Activated CD4-positive, alpha-beta T cell treated with anti-CD3 and anti-CD28 coated beads, Interleukin-2, Interleukin-6, amounts not matched to agents 100 ng/mL and 50 ng/mL, durations not matched to agents 16 hours and 8 hours (primary cell): ENCODE results near the gene WDR74.
A peak's percentile ranks its signal among the peaks of the same experiment; 100 is the strongest.
"Not testable (repeated sequence)": the region's sequence is repeated elsewhere in the genome, so short reads cannot be mapped to it uniquely, and the experiment has no call there.

Experiments
- DNase-seq: peaks from one replicate; pipeline ENCODE4 v3.0.0-alpha.2; 2020

WDR74 gene

DNA sequence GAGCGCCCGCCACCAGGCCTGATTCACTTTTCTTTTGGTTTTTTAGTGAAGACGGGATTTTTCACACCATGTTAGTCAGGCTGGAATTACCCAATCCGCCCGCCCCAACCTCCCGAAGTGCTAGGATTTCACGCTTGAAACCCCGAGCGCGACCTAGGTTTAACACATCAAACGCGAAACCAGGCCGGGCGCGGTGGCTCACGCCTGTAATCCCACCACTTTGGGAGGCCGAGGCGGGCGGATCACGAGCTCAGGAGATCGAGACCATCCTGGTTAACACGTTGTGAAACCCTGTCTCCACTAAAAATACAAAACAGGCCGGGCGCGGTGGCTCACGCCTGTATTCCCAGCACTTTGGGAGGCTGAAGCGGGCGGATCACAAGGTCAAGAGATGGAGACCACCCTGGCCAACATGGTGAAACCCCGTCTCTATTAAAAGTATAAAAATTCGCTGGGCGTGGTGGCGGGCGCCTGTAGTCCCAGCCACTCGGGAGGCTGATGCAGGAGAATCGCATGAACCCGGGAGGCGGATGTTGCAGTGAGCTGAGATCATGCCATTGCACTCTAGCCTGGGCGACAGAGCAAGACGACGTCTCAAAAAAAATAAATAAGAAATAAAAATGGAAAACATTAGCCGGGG lies 1.5 kb upstream of the WDR74 start:
- DNase-seq: peak; percentile 86

DNA sequence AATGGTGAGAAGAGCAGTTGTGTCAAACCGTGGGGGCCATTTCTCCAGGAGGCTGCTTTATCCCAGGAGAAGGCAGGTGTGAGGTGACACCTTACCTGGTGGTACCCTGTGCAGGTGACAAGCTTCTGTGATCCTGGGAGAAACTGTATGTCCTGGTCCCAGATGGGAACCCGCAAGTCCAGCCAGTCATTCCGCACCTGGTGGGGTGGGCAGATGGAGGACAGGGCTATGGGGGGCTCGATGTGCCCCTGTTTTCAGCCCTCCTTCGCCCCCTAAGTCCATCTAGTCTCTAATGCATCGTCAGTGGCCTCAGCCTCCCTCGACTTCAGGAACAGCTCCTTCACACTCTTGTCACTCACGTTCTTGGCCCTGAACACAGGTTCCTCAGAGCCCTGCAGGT lies 4.1 kb downstream of the WDR74 start:
- DNase-seq: no peak

DNA sequence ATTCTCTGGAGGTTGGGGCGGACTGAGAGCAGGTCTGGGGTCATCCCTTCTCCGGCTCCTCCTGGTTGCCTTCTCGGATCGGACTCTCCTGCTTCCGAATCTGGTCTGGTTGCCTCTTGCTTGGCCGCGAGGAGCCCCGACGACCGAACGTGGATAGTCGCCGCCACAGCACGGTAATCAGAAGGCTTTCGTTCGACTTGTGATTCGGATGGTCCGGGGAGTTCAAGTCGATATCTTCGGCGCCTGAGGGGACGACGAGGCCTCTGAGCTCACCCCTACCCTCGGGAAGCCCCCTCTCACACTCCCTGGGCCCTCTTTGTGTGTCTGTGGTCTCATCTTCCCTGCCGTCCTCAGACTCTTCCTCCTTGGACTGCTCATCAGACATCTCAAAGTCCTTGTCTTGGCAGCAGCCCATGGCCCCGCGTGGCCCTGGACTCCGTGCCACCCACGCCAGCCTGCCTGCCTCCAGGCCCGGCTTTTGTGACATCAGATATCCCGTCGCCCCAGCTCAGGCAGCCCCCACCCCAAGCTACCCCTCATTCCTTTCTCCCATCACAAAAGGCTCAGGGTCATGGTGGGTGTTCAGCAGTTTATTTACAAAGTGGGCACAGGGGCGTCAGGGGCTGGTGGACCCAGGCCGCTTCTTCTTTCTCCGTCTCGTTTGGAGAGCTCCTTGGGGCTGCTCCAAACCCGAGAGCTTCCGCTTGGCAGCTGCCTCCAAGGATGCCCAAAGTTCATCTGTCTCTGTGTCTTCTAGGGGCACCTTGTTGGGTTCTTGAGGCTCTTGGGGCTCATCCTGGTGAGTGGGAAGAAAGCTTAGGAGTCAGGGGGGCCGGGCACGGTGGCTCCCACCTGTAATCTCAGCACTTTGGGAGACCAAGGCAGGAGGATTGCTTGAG lies 6.8 kb downstream of the WDR74 start, which contains the start of gene TEX54:
TEX54 (minus strand) TSS at position 506 of the 899 bp plus-strand sequence.
- DNase-seq: no peak

GRCh38 chr11:62831520-62832335 lies 7.7 kb downstream of the WDR74 start, which contains the start of gene STX5:
Gene STX5, minus strand, starts transcription at chr11:62832051. Its CDS starts 808 bp downstream, at chr11:62831243.
- DNase-seq: peak; percentile 100

DNA sequence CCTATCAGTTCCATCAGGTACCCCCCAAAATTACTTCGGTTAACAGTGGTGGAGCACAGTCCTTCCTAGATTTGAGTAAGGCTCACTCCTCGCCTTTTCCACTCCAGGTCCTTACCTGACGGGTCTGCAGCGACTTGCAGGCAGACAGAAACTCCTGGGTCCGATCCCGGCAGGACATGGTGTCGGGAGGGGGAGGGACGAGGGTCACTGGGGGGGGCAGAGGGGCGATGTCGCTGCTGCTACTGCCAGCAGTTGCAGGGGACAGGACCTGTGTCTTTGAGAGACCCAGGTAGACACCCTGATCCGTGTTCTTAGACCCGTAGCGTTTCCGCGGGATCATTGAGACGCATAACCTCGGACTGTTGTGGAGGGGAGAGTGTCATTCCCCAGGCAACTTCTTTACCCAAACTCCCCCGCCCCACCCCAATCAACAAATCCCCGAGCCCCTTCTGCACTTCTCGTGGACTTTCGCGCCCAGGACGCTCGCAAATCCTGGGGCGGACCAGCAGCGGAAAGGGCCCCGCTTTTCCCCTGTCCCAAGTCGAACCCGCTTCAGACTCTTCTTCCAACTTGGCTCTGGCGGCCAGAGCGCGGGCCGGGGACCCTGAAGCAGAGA lies 8.4 kb downstream of the WDR74 start:
- no peak for DNase-seq

- DNase-seq: not testable (repeated sequence)
Measured at GRCh38 chr11:62828130-62828529, 11.3 kb downstream of the WDR74 start.

DNA sequence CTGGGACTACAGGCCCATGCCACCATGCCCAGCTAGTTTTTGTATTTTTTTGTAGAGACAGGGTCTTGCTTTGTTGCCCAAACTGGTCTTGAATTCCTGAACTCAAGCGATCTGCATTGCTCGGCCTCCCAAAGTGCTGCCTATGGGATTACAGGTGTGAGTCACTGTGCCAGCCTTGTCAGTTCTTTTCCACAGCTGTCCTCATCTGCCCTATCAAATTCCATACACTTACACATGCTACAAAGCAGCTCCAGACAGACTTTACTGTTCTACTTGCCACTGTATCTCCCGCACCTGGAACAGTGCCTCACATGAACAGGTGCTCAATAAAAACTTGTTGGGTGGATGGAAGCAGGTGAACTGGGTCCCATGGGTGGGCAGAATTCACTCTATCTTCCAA lies 15.7 kb downstream of the WDR74 start:
- DNase-seq: no peak

DNA sequence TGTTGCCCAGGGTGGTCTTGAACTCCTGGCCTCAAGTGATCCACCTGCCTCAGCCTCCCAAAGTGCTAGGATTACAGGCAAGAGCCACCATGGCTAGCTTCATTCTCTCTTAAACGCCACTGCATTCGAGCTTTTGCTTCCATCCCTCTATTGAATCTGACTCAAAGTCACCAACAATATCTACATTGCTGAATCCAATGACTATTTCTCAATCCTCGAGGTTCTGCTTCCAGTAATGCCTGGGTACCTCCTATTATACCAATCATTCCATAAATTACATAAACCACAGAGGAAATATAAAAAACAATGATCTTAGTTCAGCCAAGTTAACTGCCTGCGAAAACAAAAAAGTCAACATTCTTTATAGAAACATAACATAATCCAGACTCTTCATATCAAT lies 22.3 kb downstream of the WDR74 start:
- DNase-seq: no peak

DNA sequence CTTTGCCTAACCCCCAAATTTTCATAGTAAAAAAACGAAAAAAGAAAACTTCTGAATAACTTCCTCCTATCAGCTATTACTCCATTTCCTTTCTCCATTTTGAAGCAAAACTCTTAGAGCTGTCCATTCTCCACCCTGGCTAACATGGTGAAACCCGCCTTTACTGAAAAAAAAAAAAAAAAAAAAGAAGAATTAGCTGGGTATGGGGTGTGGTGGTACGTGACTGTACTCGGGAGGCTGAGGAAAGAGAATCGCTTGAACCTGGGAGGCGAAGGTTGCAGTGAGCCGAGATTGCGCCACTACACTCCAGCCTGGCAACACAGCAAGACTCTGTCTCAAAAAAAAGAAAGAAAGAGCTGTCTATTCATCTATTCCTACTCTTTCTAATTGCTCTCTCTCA lies 22.8 kb downstream of the WDR74 start:
- no peak for DNase-seq

DNA sequence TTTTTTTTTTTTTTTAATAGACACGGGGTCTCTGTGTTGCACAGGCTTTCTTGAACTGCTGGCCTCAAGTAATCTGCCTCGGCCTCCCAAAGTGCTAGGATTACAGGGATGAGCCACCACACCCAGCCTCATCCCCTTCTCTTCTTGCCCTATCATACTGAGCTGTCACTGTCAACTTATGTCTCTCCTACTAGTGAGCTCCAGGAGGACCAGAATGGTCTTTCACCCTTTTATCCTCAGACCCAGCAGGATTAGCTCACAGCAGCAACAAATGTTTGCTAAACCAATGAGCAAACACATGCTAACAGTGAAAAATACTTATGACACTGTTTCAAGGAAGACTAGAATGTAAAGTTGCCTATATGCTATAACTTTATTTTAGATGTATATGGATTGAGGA lies 27.7 kb downstream of the WDR74 start:
- DNase-seq: no peak

DNA sequence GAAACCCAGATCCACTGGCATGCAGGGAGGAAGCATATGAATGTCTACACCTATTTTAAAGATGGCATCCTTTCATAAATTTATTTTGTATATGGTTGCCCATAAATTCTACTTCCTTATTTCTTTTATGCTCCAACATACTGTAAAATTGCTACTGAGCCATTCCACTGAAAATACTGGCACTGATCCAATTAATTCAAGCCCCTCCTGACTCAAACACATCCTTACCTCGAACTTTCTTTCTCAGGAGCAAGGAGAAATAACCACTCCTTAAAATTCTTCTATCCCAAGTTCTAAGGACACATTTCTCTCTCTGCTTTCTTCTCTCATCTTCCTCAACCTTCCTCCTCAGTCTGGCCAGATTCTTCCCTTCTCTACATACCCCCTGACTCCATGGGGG lies 28.6 kb downstream of the WDR74 start:
- DNase-seq: no peak

GRCh38 chr11:62806611-62807121 lies 32.7 kb downstream of the WDR74 start:
- DNase-seq: no peak

DNA sequence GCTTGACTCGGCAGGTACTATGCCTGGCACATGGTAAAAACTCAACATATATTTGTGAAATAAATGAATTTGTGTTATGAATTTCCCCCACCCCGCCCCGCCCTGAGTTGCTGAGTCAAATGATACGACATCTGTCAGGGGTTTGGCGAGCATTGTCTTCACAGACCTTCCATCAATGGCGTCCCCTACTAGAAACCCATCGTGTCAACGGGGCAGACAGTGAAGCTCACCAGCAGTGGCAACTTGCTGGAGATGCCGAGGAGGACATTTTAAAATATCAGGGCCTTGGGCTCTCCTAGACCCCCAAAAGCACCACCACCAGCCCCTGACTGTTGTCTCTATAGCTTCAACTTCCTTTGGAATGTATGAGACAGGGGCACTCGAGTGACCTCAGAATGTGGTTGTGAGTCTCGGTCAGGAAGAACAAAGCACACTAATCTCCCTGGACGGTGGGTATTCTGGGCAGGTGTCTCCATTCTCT lies 33.4 kb downstream of the WDR74 start:
- peak; percentile 47 for DNase-seq

DNA sequence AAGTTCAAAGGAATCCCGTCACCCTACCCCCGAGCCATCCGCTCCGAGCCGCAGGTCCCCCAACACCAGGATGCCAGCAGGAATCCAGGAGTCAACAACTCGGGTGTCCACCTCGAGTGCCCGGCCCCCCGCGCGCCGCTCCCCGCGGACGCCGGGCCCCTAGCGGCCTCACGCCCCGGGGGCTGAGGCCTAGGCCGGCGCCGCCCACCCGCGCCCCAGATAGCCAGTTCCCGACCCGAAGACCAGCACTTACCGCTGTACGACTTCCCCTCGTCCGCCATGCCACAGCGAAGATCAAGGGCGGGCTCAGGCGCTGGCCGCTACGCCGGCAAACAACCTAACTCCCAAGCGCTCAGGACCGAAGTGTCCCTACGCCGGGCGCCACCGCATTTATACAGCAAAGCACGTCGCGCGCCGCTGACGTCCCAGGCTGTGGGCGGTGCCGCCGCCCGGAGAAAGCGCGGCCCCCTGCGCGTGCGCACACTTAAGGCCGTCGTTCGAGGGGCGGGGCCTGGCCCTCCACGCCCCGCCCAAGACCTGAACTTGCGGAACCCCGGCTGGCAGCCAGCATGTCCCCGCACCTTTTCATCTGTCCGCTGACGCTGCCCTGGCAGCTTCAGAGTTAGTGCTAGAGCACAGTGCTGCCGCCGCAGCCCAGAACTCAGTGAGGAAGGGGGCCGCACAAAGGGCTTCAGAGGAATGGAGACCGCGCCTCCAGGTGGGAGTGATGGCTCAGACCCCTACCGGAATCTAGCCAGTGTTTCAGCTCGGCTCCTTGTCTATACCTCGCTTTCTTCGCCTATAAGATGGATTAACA lies 34.1 kb downstream of the WDR74 start, which contains the start of gene NXF1:
NXF1 (minus strand) TSS at position 365 of the 817 bp plus-strand sequence; CDS start at position 281, 84 bp downstream.
- peak; percentile 97 for DNase-seq

GRCh38 chr11:62804310-62805075 lies 34.9 kb downstream of the WDR74 start:
- DNase-seq: peak; percentile 23

DNA sequence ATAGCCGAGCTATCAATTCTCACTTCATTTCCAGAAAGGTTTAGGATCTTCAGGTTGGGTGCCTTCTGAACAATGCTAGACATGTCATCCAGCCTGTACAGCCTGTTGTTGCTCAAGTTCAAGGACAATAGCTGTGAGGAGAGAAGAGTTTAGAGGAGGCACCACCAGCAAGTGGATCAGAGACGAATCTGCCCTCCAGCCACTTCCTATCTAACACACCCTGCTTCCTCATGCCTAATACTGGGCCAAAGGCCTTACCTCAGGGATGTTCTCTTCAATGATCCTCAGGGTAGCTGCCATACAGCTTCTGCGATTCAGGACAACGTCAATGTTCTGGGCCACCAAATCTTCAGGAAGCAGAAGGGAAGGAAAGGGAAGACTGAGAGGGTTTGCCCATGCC lies 38.3 kb downstream of the WDR74 start:
- DNase-seq: no peak

DNA sequence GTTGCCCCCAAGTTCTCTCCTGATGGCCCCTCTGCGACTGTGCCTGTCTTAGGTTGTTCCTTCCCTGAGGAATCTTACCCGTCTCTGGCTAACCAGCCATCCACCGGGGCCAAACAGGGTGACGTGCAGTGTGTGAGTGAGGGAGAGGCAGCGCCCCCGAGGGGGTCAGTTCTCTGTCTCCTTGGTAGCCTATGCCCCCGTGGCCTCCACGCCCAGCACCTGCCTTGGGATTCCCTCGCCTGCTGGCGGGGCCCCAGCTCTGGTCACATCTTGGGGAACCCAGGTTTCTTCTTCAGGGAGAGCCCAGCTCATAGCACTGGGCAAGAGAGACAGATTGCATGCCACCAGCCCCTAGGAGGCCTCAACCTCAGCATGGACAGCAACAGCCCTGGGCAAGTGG lies 39.9 kb downstream of the WDR74 start:
- DNase-seq: no peak

DNA sequence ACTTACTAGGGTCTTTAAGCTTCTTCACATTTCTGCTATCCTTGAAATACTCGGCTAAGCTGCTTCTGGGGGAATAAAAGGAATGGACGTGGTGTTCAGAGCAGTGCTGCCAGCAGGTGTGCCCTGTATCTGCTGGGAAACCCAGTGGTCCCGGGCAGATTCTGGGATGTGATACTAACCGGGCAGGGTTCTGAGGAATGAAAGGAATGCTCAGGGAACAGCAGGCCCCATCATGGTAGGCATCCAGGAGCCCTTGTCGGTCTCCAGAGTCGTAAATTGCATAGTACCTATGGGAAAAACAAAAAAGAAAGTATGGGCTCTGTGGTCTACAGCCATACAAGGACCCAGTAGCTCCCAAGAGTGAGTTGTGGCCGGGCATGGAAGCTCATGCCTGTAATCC lies 43.1 kb downstream of the WDR74 start:
- no peak for DNase-seq

GRCh38 chr11:62794201-62794775 lies 45.1 kb downstream of the WDR74 start:
- DNase-seq: no peak

DNA sequence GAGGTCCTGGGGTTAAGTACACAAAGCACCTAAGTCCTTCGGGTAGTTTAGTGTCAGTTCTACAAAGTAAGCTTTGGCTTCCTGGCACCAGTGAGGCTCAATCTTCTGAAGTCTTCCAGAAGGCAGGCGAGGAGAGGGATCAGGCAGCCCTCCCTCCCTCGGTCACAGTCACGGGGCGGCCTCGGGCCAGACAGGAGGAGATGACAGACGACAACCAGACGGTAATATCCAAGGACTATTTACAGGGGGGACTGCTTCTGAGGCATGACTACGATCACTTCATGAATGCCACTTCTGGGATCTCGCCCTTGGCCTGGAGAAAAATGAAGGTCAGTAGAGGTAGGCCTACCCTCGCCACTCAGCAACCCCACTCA lies 47.2 kb downstream of the WDR74 start:
- no peak for DNase-seq
